ENCODE results near the gene MAP3K3.
A peak's percentile ranks its signal among the peaks of the same experiment; 100 is the strongest.

MAP3K3 gene

DNA sequence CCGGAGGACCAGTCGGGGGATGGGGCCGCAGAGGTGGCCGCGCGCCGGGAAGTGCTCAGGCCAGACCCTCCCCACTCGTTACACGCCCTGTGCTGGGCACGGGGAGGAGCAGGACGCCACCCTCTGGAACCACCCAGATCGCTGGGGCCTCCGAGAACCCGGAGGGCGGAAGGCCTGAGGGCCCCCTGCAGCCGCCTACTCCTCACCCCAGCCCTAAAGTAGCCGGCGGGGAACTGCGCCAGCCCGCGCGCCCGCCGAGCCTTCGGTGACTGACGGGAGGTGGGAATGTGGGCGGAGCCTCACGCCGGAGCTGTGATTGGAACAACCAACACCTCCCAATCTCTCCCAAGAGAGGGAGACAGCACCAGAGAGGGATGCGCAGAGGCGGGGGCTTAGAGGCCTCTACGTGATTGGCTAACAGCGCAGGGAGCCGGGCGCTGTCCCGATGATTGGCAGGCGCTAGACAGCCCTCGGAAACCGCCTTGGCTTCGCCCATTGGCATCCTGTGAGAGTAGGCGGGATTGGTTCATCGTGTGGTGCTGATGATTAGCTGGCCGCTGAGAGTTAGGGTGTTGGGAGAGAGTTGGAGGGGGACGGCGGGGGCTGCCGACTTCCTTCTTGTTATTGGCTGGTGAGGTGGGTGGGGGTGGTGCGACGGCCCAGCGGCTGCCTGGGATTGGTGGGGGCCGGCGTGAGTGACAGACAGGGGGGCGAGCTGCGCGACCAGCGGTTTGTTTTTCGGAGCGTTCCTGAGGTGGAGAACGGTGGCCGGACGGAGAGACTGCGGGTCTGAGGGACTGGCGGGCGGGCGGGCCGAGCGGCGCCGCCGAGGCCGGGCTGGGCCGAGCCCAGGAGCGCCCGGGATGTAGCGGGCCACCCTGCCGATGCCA is at the start of gene MAP3K3:
TSS of gene MAP3K3 (plus strand) at position 734 of the 890 bp plus-strand sequence. CDS start 343 bp downstream, outside the sequence.
- DNase-seq: peak; percentile 97

- DNase-seq: no peak
Measured at GRCh38 chr17:63573634-63574033, 48.6 kb upstream of the MAP3K3 start.

DNA sequence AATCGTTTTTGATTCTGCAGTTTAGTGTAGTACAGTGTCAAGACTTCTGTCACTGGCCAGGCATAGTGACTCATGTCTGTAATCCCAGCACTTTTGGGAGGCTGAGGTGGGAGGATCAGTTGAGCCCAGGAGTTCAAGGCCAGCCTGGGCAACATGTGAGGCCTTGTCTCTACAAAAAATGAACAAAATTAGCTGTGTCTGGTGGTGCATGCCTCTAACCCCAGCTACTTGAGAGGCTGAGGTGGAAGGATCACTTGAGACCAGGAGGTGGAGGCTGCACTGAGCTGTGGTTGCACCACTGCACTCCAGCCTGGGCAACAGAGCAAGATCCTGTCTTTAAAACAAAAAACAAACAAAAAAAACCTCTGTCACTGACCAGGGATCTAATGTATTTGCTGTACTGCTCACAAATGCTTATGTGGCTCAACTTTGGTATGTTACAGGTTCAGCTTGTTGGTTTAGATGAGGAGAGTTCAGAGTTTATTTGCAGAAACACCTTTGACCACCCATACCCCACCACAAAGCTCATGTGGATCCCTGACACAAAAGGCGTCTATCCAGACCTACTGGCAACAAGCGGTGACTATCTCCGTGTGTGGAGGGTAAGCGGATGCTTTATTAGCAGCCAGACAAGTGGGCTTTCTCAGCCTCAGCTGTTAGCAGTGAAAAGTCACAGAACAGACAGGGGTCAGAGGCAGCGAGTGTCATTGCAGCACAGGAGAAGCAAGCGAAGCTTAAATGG is 44.0 kb upstream of the MAP3K3 start:
- DNase-seq: no peak

- no peak for DNase-seq
Measured at GRCh38 chr17:63578769-63579111, 43.5 kb upstream of the MAP3K3 start.

DNA sequence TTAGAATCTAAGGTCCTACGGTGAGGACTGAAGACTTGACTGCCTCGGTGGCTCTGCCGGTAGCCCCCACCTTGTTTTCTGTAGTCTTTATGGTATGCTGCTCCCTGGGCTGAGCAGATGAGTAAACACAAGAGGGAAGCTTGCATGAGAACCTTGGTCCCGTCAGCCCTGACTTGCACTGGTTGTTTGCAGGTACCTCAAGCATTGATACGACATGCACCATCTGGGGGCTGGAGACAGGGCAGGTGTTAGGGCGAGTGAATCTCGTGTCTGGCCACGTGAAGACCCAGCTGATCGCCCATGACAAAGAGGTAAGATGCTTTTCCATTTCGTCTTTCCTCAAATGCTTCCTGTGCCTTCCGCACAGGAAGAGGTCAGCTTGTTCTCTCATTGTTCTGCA is 42.6 kb upstream of the MAP3K3 start:
- DNase-seq: no peak

DNA sequence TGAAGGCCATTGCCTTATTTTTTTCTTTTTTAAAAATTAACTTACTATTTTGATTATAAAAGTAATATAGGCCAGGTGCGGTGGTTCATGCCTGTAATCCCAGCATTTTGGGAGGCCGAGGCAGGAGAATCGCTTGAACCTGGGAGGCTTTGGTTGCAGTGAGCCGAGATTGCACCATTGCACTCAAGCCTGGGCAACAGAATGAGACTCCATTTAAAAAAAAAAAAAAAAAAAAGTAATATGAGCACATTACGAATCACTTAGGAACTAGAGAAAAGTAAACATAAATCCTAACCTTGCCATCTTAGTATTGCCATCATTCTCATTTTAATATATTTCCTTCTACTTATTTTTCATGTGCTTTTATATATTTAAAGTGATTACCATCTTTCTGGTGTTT is 34.4 kb upstream of the MAP3K3 start:
- no peak for DNase-seq

DNA sequence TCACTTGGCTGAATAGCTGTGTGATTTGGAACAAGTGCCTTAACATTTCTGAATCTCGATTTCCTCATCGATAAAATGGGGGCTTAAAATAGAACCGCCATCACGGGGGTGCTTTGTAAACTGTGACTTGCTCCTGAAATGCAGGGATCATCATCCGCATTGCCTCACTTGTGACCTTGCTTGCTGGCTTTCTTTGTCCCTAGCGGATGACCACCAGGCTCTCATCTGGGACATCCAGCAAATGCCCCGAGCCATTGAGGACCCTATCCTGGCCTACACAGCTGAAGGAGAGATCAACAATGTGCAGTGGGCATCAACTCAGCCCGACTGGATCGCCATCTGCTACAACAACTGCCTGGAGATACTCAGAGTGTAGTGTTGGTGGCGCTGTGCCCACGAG is 33.4 kb upstream of the MAP3K3 start:
- no peak for DNase-seq

GRCh38 chr17:63589646-63590045 is 32.6 kb upstream of the MAP3K3 start:
- no peak for DNase-seq

- no peak for DNase-seq
Measured at GRCh38 chr17:63592797-63593196, 29.4 kb upstream of the MAP3K3 start.

GRCh38 chr17:63595132-63595531 is 27.1 kb upstream of the MAP3K3 start:
- DNase-seq: no peak

DNA sequence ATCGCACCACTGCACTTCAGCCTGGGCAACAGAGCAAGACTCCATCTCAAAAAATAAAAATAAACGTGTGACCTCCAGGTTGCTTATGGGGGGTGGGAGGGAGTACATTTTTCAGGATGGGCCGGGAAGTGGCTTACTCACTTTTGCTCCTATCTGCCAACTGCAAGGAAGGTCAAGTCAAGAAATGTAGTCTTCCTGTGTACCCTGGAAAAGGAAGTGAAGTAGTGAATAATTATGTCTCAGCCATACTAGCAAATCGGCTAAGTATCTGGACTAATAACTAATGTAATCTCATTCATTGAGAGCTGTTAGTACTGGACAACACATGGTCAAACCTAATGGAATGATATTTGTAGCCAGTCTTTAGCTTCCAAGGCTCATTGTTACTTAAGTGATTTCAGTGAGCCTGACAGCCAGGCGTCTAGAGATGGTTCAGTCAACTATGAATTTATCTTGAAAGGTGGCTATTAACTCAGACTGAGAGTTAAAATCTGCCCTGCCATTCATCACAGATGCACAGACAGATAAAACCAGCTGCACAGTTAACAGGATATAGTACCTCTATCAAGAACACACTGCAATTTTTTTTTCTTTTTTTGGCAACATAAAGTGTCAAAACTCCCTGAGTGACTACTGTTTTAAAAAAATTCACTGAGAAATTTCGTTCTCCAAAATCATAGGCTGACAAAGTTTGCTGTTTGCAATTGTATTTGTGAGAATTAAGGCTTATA is 25.2 kb upstream of the MAP3K3 start:
- DNase-seq: no peak

GRCh38 chr17:63598281-63598680 is 23.9 kb upstream of the MAP3K3 start:
- no peak for DNase-seq

- peak; percentile 81 for DNase-seq
Measured at GRCh38 chr17:63600569-63601438, 21.4 kb upstream of the MAP3K3 start, which contains the start of gene TACO1. Gene TACO1, plus strand, starts transcription at chr17:63600895. Its CDS starts 189 bp downstream, at chr17:63601084.

DNA sequence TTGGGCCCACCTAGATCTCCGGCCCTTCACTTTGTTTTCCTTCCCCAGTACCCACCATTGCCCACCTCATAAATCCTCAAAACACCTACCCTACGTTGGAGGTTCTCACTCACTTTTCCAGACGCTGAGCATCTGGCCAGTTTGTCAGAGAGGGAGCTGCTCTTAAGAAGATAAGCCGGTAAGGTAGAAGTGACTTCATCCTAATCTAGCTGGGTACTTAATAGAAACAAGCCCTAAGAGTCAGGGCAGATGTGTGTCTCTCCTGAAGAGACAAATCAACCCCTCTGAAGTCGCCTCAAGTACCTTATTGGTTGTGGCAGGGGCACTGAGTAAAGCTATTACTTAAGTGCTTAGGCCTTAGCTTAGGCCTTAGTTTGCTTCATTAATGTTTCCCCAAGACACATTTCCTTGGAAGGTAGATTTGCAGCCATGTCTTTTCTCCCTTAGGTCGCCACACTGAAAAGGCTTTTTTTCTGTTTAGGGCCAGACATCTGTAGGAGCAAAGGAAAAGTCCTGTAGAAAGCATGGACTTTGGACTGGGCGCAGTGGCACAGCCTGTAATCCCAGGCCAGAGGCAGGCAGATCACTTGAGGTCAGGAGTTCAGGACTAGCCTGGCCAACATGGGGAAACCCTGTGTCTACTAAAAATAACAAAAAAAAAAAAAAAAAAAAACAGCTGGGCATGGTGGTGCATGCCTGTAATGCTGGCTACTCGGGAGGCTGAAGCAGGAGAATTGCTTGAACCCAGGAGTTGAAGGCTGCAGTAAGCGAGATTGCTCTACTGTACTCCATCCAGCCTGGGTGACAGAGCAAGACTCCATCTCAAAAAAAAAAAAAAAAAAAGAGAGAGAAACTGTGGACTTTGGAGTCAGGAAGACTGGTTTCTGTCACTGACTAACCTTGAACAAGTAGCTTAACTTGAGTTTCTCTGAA is 20.5 kb upstream of the MAP3K3 start:
- DNase-seq: no peak

DNA sequence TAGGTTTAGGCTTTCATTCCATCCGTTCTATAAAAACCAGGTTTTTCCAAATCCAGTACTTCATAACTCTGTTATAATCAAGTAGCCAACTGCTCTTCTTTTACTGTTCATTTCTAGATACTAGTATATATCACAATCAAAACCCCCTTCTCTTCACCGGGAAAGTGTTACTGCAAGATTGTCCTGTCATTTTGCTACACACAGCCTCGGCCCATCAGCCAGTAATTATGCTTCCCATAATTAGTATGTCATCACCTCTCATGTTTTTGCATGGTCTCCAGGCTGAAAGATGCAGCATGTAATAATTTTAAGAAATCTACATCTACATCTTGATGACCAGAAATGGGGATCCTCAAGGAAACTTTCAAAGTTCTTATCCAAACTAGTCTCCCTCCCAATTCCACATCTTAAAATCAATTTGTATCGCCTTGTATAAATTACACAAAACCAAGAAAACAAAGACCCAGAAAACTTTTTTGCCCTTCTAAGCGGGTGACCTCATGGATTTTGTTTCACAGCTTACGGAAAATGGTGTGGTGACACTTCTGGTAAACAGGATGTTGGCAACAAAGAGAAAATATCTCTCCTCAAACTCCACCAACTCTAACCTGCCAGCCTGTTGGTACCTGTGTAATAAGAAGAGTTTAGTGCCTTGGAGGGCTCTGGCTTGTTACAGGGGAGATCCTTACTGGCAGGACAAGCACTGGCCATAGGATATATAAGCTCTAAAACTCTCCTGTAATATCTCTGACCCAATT is 12.2 kb upstream of the MAP3K3 start:
- peak; percentile 21 for DNase-seq

DNA sequence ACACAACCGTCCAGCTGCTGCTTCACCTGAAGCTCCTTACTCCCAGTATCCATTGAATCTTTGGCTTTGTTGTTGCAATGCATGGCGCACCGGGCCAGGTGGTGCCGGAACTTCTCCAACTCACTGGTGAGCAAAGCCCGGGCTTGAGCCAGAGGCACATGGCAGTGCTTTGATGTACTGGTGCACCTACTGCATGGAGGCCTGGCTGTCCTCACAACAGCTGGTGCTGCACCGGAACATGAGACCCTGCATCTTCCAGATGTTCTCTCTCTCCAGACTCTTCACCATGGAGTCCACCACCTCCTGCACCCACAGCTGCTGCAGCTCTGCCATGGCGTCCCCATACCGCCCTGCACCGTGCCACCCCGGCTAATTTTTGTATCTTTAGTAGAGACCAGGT is 11.4 kb upstream of the MAP3K3 start:
- DNase-seq: no peak

GRCh38 chr17:63611354-63611753 is 10.9 kb upstream of the MAP3K3 start:
- DNase-seq: no peak

GRCh38 chr17:63613663-63614062 is 8.6 kb upstream of the MAP3K3 start:
- no peak for DNase-seq

GRCh38 chr17:63621229-63621683 is 961 bp upstream of the MAP3K3 start:
- DNase-seq: no peak

All from CD4-positive, alpha-beta T cell treated with Interleukin-17A for 4 hours (primary cell).